GM12865 (cell line): ENCODE measurements around the gene ADH4.
"Not testable (repeated sequence)": the region's sequence is repeated elsewhere in the genome, so short reads cannot be mapped to it uniquely, and the experiment has no call there.

Experiments used
- DNase-seq: peaks from one replicate; pipeline ENCODE4 v3.0.0; 2010; ENCODE audit warnings: low read depth
- H3K4me3 ChIP-seq: 2 replicates; pipeline ENCODE4 v1.5.1; 2011; ENCODE audit warnings: mild to moderate bottlenecking, low read depth, low read length, control low read depth
- CTCF ChIP-seq: IDR thresholded peaks from 2 replicates; pipeline ENCODE4 v1.5.1; 2011; ENCODE audit warnings: low read length, control low read depth, low read depth, inconsistent platforms; ENCODE audit not compliant: insufficient read depth; ENCODE audit errors: missing control alignments

The ADH4 gene

GRCh38 chr4:99144070-99144469 lies at the start of gene ADH4:
Gene ADH4 (minus strand): TSS chr4:99144297. CDS start chr4:99144222, 75 bp downstream.
- no peak for TF ChIP-seq CTCF
- H3K4me3 ChIP-seq, result no peak within 1 kb of the TSS
- no peak for DNase-seq

GRCh38 chr4:99190336-99190735 lies 46.2 kb upstream of the ADH4 start:
- DNase-seq, result no peak
- TF ChIP-seq CTCF, result no peak
- H3K4me3 ChIP-seq, result no peak overlapping the region

GRCh38 chr4:99189900-99190299 lies 45.8 kb upstream of the ADH4 start:
- H3K4me3 ChIP-seq, DNase-seq: not testable (repeated sequence)

GRCh38 chr4:99186029-99186428 lies 41.9 kb upstream of the ADH4 start:
- no peak for DNase-seq
- no peak for TF ChIP-seq CTCF

GRCh38 chr4:99185581-99185980 lies 41.5 kb upstream of the ADH4 start:
- no peak for DNase-seq
- no peak for TF ChIP-seq CTCF
- no peak overlapping the region for H3K4me3 ChIP-seq

More at GRCh38 chr4:99186029-99186428, 41.9 kb upstream of the ADH4 start:
- no peak overlapping the region for H3K4me3 ChIP-seq

- no peak overlapping the region for H3K4me3 ChIP-seq
- no peak for DNase-seq
- TF ChIP-seq CTCF, result no peak
These were observed 36.4 kb upstream of the ADH4 start for GRCh38 chr4:99180382-99181070.

- TF ChIP-seq CTCF, result no peak
- DNase-seq, result no peak
- H3K4me3 ChIP-seq, result no peak overlapping the region
These were observed 35.5 kb upstream of the ADH4 start for GRCh38 chr4:99179626-99180025.

- DNase-seq, result no peak
- no peak for TF ChIP-seq CTCF
- H3K4me3 ChIP-seq, result no peak overlapping the region
These were observed 35.1 kb upstream of the ADH4 start for GRCh38 chr4:99179178-99179577.
